Adrenal gland (tissue), 5 donors: ENCODE results near the gene SSBP3.

Source experiments
- POLR2A ChIP-seq, 2 donors: fragments of 450-650 bp; IDR thresholded peaks; one replicate each; pipeline ENCODE4 v1.6.1; 2017; ENCODE audit warnings: antibody characterized with exemption in 2 of 2, mild to moderate bottlenecking in 2 of 2, moderate library complexity in 1 of 2
- TF ChIP-seq, protein P1 (sequence below), 6 experiments: fragments of 450-650 bp in 4 of 6; fragments of 200-600 bp in 2 of 6; sonication (generic) in 1 of 6; IDR thresholded peaks; 1 replicate in 5 of 6; 2 replicates in 1 of 6; pipeline versions ENCODE4 v1.5.1 to v1.8.0; 2016 to 2021; ENCODE audit warnings: antibody characterized with exemption in 6 of 6, mild to moderate bottlenecking in 2 of 6, moderate library complexity in 1 of 6
- donor health status: DM: no; HTN: no; CAD: no.

DNA sequence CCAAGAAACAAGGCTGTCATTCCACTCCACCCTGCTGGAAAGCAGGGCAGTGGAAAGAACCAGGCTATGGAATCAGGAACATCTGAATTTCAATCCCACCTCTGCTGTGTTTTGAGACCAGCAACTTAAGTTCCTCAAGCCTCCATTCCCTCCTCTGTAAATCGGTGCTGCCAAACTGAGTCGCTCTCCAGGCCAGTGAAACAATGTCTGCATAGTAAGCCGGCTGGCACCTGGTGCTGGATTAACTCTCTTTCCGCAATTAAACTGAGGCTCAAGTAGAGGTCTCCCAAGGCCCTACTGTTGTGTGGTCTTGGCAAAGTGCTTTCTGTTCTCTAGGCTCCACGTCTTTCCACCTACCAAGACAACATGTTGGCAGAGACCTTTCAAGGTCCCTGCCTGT is 65.3 kb downstream of the SSBP3 start:
- no peak for TF ChIP-seq POLR2A (IDR thresholded peaks at IDR 0.05)
- TF ChIP-seq, protein P1, sequence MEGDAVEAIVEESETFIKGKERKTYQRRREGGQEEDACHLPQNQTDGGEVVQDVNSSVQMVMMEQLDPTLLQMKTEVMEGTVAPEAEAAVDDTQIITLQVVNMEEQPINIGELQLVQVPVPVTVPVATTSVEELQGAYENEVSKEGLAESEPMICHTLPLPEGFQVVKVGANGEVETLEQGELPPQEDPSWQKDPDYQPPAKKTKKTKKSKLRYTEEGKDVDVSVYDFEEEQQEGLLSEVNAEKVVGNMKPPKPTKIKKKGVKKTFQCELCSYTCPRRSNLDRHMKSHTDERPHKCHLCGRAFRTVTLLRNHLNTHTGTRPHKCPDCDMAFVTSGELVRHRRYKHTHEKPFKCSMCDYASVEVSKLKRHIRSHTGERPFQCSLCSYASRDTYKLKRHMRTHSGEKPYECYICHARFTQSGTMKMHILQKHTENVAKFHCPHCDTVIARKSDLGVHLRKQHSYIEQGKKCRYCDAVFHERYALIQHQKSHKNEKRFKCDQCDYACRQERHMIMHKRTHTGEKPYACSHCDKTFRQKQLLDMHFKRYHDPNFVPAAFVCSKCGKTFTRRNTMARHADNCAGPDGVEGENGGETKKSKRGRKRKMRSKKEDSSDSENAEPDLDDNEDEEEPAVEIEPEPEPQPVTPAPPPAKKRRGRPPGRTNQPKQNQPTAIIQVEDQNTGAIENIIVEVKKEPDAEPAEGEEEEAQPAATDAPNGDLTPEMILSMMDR (IDR thresholded peaks at IDR 0.05) = no peak
